Panc1 (cell line): Measurements from ENCODE around the gene TEDC2. TPM values are rescaled to one million over a fixed set of nuclear protein-coding genes. Genes with fewer than 3 reads are reported as not detected.

Experiments
- ATAC-seq: fragments of 200-7000 bp; cut with Tn5 transposase; 2 replicates; pipeline ENCODE4 v1.9.1; 2020; ENCODE audit warnings: mild to moderate bottlenecking, moderate library complexity
- BruUV-seq: library from RNA; stranded (reverse); fragments of 400-500 nt; replicated peaks from 2 replicates; lab custom pipeline; 2021; lab: Mats Ljungman, UMichigan
- CTCF ChIA-PET: fragments of 300-600 bp; sonication (Branson Sonifier 250); formaldehyde crosslinking; loops from one replicate; lab custom pipeline; 2022; ENCODE audit warnings: antibody characterized with exemption; lab: Charles Lee
- POLR2A ChIA-PET: fragments of 300-600 bp; sonication (Branson Sonifier 250); formaldehyde crosslinking; loops from one replicate; lab custom pipeline; 2022; ENCODE audit warnings: antibody characterized with exemption; lab: Charles Lee
- DNase-seq: peaks from one replicate; pipeline ENCODE4 v3.0.0-alpha.2; 2010; ENCODE audit warnings: low read depth, low spot score
- H3K27ac ChIP-seq: 2 replicates; pipeline ENCODE4 v1.5.1; 2011; ENCODE audit warnings: mild to moderate bottlenecking, low read length, inconsistent platforms
- H3K27me3 ChIP-seq: fragments of 200-500 bp; sonication (Bioruptor generic); 2 replicates; pipeline ENCODE4 v1.6.0; 2014; ENCODE audit warnings: low read length, inconsistent platforms; ENCODE audit not compliant: control insufficient read depth, insufficient read depth
- H3K36me3 ChIP-seq: fragments of 200-500 bp; sonication (Bioruptor generic); 2 replicates; pipeline ENCODE4 v1.5.1; 2014; ENCODE audit warnings: inconsistent platforms, mild to moderate bottlenecking, low read length, moderate library complexity; ENCODE audit not compliant: control insufficient read depth, insufficient read depth
- H3K4me1 ChIP-seq: 2 replicates; pipeline ENCODE4 v1.5.1; 2011; ENCODE audit warnings: inconsistent platforms, mild to moderate bottlenecking, low read length, moderate library complexity; ENCODE audit not compliant: control insufficient read depth, insufficient read depth
- H3K4me3 ChIP-seq, 2 experiments: 2 replicates each; pipeline ENCODE4 v1.5.1; 2011 to 2012; ENCODE audit warnings: low read depth in 2 of 2, low read length in 2 of 2, mild to moderate bottlenecking in 2 of 2, inconsistent platforms in 1 of 2, moderate library complexity in 1 of 2
- H3K9me3 ChIP-seq: fragments of 200-500 bp; sonication (Bioruptor generic); 2 replicates; pipeline ENCODE4 v1.5.1; 2014; ENCODE audit warnings: low read depth, mild to moderate bottlenecking, inconsistent platforms, low read length, moderate library complexity; ENCODE audit not compliant: control insufficient read depth, insufficient read depth
- POLR2AphosphoS5 ChIP-seq: IDR thresholded peaks from 2 replicates; pipeline ENCODE4 v1.6.1; 2012; ENCODE audit warnings: mild to moderate bottlenecking, low read depth, low read length, moderate library complexity
- SIN3A ChIP-seq: IDR thresholded peaks from 2 replicates; pipeline ENCODE4 v1.6.1; 2012; ENCODE audit warnings: low read depth, mild to moderate bottlenecking, low read length, moderate library complexity, borderline replicate concordance; ENCODE audit not compliant: insufficient read depth
- TCF7L2 ChIP-seq: IDR thresholded peaks from 2 replicates; pipeline ENCODE4 v1.6.1; 2011; ENCODE audit warnings: mild to moderate bottlenecking, low read depth, low read length, inconsistent platforms
- in situ Hi-C: cut with HindIII; loops from 2 replicates; pipeline ENCODE4 v1.10.0; 2016; ENCODE audit warnings: low sequenced_read_pairs, low pct_unique_long_range_greater_than_20kb
- intact Hi-C: fragments of 100-400 bp; cut with micrococcal nuclease; formaldehyde crosslinking; loops from one replicate; pipeline ENCODE4 v1.10.0; 2022; ENCODE audit not compliant: unreplicated experiment
- total RNA-seq: library from RNA; stranded (reverse); gene quantifications from one replicate; pipeline ENCODE4 v1.2.1, GENCODE V29; 2021; ENCODE audit not compliant: unreplicated experiment
- TF ChIP-seq, protein P1 (sequence below): fragments of 450-650 bp; IDR thresholded peaks from 2 replicates; pipeline ENCODE4 v1.5.1; 2017; ENCODE audit warnings: mild to moderate bottlenecking
- TF ChIP-seq, protein P2 (sequence below), 2 experiments: IDR thresholded peaks; 2 replicates each; pipeline ENCODE4 v1.6.1; 2011 to 2012; ENCODE audit warnings: low read depth in 2 of 2, control low read depth in 1 of 2, low read length in 1 of 2, mild to moderate bottlenecking in 1 of 2, moderate library complexity in 1 of 2; ENCODE audit not compliant: insufficient read depth in 1 of 2

The TEDC2 gene
- total RNA-seq, 1 experiment from 2014 or later = 25.0 TPM

DNA sequence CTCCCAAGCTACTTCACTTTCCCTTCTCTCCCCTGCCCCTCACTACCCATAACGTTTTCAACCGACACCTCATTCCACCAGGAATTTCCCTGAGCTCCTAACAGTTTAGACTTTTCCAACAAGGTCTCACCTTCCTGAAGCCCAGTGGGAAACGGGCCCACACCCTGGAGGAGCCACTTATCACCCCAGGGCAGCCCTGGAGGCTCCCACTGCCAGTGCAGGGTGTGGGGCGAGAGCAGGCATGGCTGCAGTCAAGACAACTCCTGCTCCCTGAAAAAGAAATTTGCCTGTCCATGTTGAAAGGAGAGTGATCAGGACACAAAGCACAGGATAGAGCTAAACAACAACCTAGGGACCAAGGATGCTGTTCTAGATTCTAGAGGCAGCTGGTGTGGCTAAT lies 32.4 kb upstream of the TEDC2 start:
- H3K4me1 ChIP-seq = peaks cover 19% of the 10 kb centered on the region
- TF ChIP-seq, protein P1, sequence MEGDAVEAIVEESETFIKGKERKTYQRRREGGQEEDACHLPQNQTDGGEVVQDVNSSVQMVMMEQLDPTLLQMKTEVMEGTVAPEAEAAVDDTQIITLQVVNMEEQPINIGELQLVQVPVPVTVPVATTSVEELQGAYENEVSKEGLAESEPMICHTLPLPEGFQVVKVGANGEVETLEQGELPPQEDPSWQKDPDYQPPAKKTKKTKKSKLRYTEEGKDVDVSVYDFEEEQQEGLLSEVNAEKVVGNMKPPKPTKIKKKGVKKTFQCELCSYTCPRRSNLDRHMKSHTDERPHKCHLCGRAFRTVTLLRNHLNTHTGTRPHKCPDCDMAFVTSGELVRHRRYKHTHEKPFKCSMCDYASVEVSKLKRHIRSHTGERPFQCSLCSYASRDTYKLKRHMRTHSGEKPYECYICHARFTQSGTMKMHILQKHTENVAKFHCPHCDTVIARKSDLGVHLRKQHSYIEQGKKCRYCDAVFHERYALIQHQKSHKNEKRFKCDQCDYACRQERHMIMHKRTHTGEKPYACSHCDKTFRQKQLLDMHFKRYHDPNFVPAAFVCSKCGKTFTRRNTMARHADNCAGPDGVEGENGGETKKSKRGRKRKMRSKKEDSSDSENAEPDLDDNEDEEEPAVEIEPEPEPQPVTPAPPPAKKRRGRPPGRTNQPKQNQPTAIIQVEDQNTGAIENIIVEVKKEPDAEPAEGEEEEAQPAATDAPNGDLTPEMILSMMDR = no peak
- TF ChIP-seq SIN3A (no peak), POLR2AphosphoS5 (no peak), TCF7L2 (no peak)
- TF ChIP-seq, protein P2, sequence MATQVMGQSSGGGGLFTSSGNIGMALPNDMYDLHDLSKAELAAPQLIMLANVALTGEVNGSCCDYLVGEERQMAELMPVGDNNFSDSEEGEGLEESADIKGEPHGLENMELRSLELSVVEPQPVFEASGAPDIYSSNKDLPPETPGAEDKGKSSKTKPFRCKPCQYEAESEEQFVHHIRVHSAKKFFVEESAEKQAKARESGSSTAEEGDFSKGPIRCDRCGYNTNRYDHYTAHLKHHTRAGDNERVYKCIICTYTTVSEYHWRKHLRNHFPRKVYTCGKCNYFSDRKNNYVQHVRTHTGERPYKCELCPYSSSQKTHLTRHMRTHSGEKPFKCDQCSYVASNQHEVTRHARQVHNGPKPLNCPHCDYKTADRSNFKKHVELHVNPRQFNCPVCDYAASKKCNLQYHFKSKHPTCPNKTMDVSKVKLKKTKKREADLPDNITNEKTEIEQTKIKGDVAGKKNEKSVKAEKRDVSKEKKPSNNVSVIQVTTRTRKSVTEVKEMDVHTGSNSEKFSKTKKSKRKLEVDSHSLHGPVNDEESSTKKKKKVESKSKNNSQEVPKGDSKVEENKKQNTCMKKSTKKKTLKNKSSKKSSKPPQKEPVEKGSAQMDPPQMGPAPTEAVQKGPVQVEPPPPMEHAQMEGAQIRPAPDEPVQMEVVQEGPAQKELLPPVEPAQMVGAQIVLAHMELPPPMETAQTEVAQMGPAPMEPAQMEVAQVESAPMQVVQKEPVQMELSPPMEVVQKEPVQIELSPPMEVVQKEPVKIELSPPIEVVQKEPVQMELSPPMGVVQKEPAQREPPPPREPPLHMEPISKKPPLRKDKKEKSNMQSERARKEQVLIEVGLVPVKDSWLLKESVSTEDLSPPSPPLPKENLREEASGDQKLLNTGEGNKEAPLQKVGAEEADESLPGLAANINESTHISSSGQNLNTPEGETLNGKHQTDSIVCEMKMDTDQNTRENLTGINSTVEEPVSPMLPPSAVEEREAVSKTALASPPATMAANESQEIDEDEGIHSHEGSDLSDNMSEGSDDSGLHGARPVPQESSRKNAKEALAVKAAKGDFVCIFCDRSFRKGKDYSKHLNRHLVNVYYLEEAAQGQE (IDR thresholded peaks at IDR 0.05; ENCODE audit: insufficient read depth in 1 of 2, low read depth in 2 of 2, low read length in 1 of 2) = no peak
- peaks cover 15% of the 10 kb centered on the region for H3K36me3 ChIP-seq
- in situ Hi-C loops (no loop called here), intact Hi-C loops (no loop called here)
- no peaks in the 10 kb centered on the region for H3K27me3 ChIP-seq
- ATAC-seq (no peak), DNase-seq (no peak)
- H3K9me3 ChIP-seq = no peaks in the 10 kb centered on the region
- BruUV-seq = no TSS peak
- POLR2A ChIA-PET = no interaction called here
- CTCF ChIA-PET = interaction anchor here (1.0 kb wide), 1 partner anchor 15 kb away, joined by 3 read pairs; no protein-coding TSS in a partner anchor
- H3K27ac ChIP-seq = peak overlapping the region; percentile 91
- no peak overlapping the region for H3K4me3 ChIP-seq

DNA sequence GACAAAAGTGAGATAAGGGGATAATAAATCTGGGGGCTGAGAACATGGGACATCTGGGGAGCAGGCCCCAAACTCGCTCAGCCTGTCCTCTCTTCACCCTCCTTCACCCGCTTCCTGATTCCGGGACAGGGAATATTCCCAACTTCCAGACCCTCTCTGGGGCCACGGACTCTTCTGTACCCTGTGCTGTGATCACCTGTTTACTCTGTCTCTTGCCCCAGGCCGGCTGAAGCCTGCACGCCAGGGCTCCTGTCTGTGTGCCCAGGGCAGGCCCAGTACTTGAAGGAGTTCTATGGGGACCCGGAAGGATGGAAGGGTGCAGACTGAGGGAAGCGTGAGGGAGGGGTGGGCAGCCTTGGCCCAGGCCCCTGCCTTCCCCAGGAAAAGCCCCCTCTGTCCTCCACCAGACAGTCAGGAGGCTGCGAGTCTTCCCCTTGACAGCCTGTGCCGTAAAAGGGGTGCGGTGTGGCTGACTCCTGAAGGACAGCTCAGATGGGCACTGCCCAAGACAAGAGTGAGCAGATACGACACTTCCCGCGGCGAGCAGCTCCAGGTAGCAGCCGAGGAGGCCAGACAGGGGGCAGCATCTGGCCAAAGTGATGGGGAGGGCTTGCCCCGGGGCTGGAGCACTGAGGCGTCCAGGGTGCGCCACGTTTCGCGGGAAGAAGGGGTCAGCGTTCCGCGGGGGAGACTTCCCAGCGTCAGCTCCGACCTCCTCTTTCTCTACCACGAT lies 31.7 kb upstream of the TEDC2 start:
- peak overlapping the region; percentile 91 for H3K27ac ChIP-seq
- DNase-seq = no peak
- intact Hi-C loops = no loop called here
- peak; percentile 27 for ATAC-seq
- no peaks in the 10 kb centered on the region for H3K9me3 ChIP-seq
- BruUV-seq = TSS peak; percentile 87
- TF ChIP-seq POLR2AphosphoS5 (no peak), SIN3A (no peak), TCF7L2 (no peak)
- TF ChIP-seq, protein P1 = peak; percentile 41
- TF ChIP-seq, protein P2 (IDR thresholded peaks at IDR 0.05; ENCODE audit: insufficient read depth in 1 of 2, low read depth in 2 of 2, low read length in 1 of 2) = no peak
- in situ Hi-C loops = no loop called here
- POLR2A ChIA-PET = interaction anchor here (0.6 to 0.7 kb wide), 2 partner anchors 15 to 468 kb away, joined by 4 to 23 read pairs; no protein-coding TSS in a partner anchor
- CTCF ChIA-PET = interaction anchor here (0.7 to 1.0 kb wide), 3 partner anchors 12 to 49 kb away, joined by 3 to 4 read pairs (median 3); no protein-coding TSS in a partner anchor
- H3K27me3 ChIP-seq = no peaks in the 10 kb centered on the region
- H3K4me1 ChIP-seq = peaks cover 19% of the 10 kb centered on the region
- peaks cover 16% of the 10 kb centered on the region for H3K36me3 ChIP-seq
- H3K4me3 ChIP-seq = peak overlapping the region; percentile 76 to 80
